ENCODE measurements around the gene ARHGAP27. TPM values are rescaled to one million over a fixed set of nuclear protein-coding genes. Genes with fewer than 3 reads are reported as not detected.

The ARHGAP27 gene
- total and polyA plus RNA-seq, 2 experiments from 2014 or later = 21.1 to 27.9 TPM

GRCh38 chr17:45371414-45372324 lies 61.0 kb downstream of the ARHGAP27 start:
- no peaks in the 10 kb centered on the region for H3K9me2 ChIP-seq (replicated peaks; ENCODE audit: insufficient read depth)
- H3K4me3 ChIP-seq = peak overlapping the region; percentile 6
- no peaks in the 10 kb centered on the region for H3K27me3 ChIP-seq
- peak overlapping the region; percentile 50 for H2AFZ ChIP-seq
- H3K4me1 ChIP-seq (ENCODE audit: insufficient read depth) = peaks cover 10% of the 10 kb centered on the region
- no peaks in the 10 kb centered on the region for H3K9me3 ChIP-seq (ENCODE audit: low read depth)
- H3K36me3 ChIP-seq (replicated peaks; ENCODE audit: insufficient read depth, low read depth) = no peaks in the 10 kb centered on the region
- DNase-seq (ENCODE audit: low spot score) = peak; percentile 95
- H3K4me2 ChIP-seq = peak overlapping the region; percentile 74
- WGBS (ENCODE audit: low lambda C conversion rate, missing lambda C conversion rate) = 10% methylated on average over 55 of the region's 55 CpGs
- peak overlapping the region; percentile 90 for H3K27ac ChIP-seq
- H3K79me2 ChIP-seq = no peaks in the 10 kb centered on the region
- no peaks in the 10 kb centered on the region for H4K20me1 ChIP-seq (ENCODE audit: insufficient read depth, poor library complexity, severe bottlenecking)
- TF ChIP-seq EZH2 (IDR thresholded peaks at IDR 0.05; ENCODE audit: borderline replicate concordance) (no peak), EZH2phosphoT487 (IDR thresholded peaks at IDR 0.05; ENCODE audit: low read depth, severe bottlenecking, unreplicated experiment) (no peak), CTCF (IDR thresholded peaks at IDR 0.05; ENCODE audit: poor library complexity) (no peak)

DNA sequence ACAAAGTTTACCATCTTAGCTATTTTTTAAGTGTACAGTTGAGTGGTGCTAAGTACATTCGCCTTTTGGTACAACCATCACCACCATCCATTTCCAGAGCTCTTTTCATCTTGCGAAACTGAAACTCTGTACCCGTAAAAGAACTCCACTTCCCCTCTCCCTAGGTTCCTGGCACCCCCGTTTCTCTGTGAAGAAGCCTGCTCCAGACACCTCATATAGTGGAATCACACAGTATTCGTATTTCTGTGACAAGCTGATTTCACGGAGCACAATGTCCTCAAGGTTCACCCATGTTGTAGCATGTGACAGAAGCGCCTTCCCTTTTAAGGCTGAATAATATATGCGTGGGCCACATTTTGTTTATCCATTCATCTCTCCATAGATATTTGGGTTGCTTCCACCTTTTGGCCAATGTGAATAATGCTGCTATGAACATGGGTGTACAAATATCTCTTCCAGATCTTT lies 61.7 kb downstream of the ARHGAP27 start:
- DNase-seq (ENCODE audit: low spot score) = no peak
- peak overlapping the region; percentile 90 for H3K27ac ChIP-seq
- H2AFZ ChIP-seq = no peak overlapping the region
- no peaks in the 10 kb centered on the region for H3K27me3 ChIP-seq
- no peaks in the 10 kb centered on the region for H3K9me2 ChIP-seq (replicated peaks; ENCODE audit: insufficient read depth)
- H4K20me1 ChIP-seq (ENCODE audit: insufficient read depth, poor library complexity, severe bottlenecking) = no peaks in the 10 kb centered on the region
- TF ChIP-seq EZH2phosphoT487 (IDR thresholded peaks at IDR 0.05; ENCODE audit: low read depth, severe bottlenecking, unreplicated experiment) = no peak
- no peak for TF ChIP-seq CTCF (IDR thresholded peaks at IDR 0.05; ENCODE audit: poor library complexity)
- TF ChIP-seq EZH2 (IDR thresholded peaks at IDR 0.05; ENCODE audit: borderline replicate concordance) = no peak
- no peaks in the 10 kb centered on the region for H3K79me2 ChIP-seq
- peaks cover 10% of the 10 kb centered on the region for H3K4me1 ChIP-seq (ENCODE audit: insufficient read depth)
- no peaks in the 10 kb centered on the region for H3K9me3 ChIP-seq (ENCODE audit: low read depth)
- H3K4me2 ChIP-seq = peak overlapping the region; percentile 74
- no peak overlapping the region for H3K4me3 ChIP-seq
- H3K36me3 ChIP-seq (replicated peaks; ENCODE audit: insufficient read depth, low read depth) = no peaks in the 10 kb centered on the region
- WGBS (ENCODE audit: low lambda C conversion rate, missing lambda C conversion rate) = 84% methylated on average over 8 of the region's 8 CpGs

GRCh38 chr17:45369421-45369820 lies 63.2 kb downstream of the ARHGAP27 start:
- Histone ChIP-seq H4K20me1 (ENCODE audit: insufficient read depth, poor library complexity, severe bottlenecking) (no peaks in the 10 kb centered on the region), H3K27ac (no peak overlapping the region), H3K9me2 (replicated peaks; ENCODE audit: insufficient read depth) (no peaks in the 10 kb centered on the region), H3K36me3 (replicated peaks; ENCODE audit: insufficient read depth, low read depth) (no peaks in the 10 kb centered on the region), H3K27me3 (no peaks in the 10 kb centered on the region), H3K79me2 (no peaks in the 10 kb centered on the region), H3K4me3 (no peak overlapping the region), H3K4me1 (ENCODE audit: insufficient read depth) (peaks cover 10% of the 10 kb centered on the region), H3K9me3 (ENCODE audit: low read depth) (no peaks in the 10 kb centered on the region), H3K4me2 (no peak overlapping the region), H2AFZ (no peak overlapping the region)
- TF ChIP-seq CTCF (IDR thresholded peaks at IDR 0.05; ENCODE audit: poor library complexity) (no peak), EZH2 (IDR thresholded peaks at IDR 0.05; ENCODE audit: borderline replicate concordance) (no peak), EZH2phosphoT487 (IDR thresholded peaks at IDR 0.05; ENCODE audit: low read depth, severe bottlenecking, unreplicated experiment) (no peak)
- WGBS (ENCODE audit: low lambda C conversion rate, missing lambda C conversion rate) = 95% methylated on average over 1 of the region's 1 CpG
- DNase-seq (ENCODE audit: low spot score) = no peak

Data from hepatocyte (in vitro differentiated cells).